ENCODE measurements around the gene LAMTOR2.

Gene LAMTOR2

DNA sequence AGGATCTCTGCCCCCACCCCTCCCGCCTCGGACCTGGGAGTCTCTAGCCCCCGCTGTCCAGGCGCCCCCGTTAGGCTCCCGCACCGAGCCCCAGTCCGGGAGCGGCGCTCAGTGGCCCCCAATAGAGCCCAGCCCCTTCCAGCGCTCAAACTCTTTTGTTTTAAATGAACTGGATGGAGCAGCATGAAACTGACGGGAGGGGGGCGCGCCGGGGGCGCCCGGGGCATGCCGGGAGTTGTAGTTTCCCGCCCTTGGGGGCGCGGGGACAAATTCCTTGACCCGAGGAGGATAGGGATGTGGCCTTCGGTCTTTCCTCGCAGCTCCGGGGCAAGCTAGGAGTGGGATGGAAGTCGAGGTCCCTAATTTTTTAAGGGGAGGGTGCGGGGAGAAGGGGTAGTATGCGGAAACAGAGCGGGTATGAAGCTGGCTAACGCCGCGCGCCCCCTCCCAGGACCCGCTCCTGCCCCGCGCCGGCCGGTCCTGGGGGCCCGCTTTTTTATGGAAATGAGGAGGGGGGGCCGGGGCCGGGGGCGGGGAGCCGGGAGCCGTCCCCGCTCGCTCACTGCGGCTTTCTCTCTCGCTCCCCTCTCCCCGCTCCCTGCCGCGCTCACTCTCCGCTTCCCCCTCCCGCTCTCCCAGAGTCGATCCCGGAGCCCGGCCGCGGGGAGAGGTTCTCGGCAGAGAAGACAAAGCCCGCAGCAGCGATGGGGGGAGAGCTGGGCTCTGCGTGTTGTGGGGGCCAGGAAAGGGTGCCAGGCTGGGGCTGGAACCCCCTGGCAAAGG is 27.9 kb downstream of the LAMTOR2 start, which contains the start of gene MEX3A:
TSS of gene MEX3A (minus strand) at position 157 of the 783 bp plus-strand sequence. CDS start 467 bp downstream, outside the sequence.
- DNase-seq (ENCODE audit: insufficient read length, low spot score), result peak; percentile 97
- TF ChIP-seq, protein P1, sequence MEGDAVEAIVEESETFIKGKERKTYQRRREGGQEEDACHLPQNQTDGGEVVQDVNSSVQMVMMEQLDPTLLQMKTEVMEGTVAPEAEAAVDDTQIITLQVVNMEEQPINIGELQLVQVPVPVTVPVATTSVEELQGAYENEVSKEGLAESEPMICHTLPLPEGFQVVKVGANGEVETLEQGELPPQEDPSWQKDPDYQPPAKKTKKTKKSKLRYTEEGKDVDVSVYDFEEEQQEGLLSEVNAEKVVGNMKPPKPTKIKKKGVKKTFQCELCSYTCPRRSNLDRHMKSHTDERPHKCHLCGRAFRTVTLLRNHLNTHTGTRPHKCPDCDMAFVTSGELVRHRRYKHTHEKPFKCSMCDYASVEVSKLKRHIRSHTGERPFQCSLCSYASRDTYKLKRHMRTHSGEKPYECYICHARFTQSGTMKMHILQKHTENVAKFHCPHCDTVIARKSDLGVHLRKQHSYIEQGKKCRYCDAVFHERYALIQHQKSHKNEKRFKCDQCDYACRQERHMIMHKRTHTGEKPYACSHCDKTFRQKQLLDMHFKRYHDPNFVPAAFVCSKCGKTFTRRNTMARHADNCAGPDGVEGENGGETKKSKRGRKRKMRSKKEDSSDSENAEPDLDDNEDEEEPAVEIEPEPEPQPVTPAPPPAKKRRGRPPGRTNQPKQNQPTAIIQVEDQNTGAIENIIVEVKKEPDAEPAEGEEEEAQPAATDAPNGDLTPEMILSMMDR (IDR thresholded peaks at IDR 0.05; ENCODE audit: insufficient read depth, missing control alignments), result no peak
- FAIRE-seq, result no peak

DNA sequence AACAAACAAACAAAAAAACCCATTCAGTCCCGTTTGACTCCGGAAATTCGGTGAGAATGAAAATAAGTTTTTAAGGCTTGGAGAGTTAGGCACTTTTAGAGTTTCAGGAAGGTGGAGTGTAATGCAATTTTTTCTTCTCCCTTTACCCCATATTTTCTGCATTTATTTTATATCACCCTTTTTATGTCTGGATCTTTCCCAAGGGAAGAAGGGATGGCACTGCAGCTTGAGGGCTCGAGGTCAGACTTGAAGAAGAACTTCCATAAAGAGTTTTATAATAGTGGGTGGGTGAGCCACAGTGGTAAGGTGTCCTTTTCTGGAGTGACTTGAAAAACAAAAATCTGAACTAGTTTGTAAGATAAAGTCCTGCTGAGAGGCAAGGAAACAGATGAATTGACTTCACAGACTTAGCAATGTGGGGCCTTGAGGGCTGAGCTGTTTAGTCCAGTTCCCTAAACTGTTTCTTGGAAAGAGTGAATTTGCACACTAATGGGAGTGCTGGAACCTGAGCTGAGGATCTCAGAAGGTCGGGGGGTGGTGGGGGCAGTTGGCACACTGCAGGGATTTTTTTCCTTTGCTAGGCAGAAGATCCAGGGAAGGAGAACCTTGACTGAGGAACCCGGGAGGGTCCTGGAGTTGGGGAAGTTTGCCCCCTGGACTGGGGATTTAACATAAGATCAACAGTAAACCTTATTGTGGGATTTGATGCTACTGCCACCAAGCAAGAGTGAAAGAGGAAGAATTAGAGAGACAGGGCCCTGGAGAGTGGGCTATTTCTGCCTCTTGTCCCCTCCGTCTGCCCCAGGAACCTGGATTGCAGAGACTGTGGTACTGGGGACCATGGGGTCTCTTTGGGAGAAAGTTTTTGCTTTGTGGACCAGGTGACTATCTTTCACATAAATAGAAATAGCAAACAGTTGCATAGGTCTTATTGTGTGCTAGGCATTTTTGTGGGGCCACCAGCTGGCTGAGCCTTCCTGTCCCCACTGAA is 29.5 kb downstream of the LAMTOR2 start:
- peak; percentile 6 for FAIRE-seq
- no peak for DNase-seq (ENCODE audit: insufficient read length, low spot score)
- TF ChIP-seq, protein P1 (IDR thresholded peaks at IDR 0.05; ENCODE audit: insufficient read depth, missing control alignments), result no peak

DNA sequence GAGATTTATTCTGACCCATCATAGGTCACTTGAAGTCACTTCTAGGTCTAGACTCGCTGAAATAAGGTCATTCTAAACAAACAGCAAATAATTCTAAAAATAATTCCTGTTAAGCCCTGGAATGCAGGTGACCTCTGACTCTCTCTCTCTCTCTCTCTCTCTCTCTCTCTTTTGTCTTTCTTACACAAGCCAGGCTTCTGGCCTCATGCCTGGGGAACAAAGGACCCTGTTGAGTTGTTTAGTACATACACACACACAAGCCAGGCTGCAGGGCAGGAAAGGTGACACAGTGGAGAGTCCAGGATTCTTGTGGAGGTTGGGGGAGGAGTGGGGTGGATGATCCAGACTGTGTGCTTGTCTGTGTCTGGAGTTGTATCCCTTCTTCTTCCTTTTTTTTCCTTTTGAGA is 31.7 kb downstream of the LAMTOR2 start:
- FAIRE-seq (no peak), DNase-seq (ENCODE audit: insufficient read length, low spot score) (no peak)
- TF ChIP-seq, protein P1 (IDR thresholded peaks at IDR 0.05; ENCODE audit: insufficient read depth, missing control alignments), result no peak

DNA sequence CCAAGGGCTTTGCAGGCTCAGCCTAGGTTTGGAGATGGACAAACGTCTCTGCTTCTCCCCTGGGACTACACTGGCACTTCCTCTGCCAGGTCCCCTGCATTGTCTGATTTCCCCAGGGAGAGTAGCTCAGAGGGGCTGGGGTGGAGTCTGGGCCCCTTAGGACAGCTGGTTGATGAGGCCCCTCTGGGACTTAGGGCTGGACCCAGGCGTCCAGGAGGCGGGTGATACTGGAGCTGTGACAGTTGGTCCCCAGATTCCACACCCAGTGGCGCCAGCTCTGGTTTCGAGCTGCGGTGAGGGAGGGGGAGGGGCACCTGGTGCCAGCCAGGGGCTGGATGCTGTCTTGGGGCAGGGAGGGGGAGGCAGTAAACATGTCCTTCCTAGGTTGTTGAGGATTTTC is 35.1 kb downstream of the LAMTOR2 start:
- TF ChIP-seq, protein P1 (IDR thresholded peaks at IDR 0.05; ENCODE audit: insufficient read depth, missing control alignments), result no peak
- DNase-seq (ENCODE audit: insufficient read length, low spot score) (peak; percentile 87), FAIRE-seq (peak; percentile 46)

DNA sequence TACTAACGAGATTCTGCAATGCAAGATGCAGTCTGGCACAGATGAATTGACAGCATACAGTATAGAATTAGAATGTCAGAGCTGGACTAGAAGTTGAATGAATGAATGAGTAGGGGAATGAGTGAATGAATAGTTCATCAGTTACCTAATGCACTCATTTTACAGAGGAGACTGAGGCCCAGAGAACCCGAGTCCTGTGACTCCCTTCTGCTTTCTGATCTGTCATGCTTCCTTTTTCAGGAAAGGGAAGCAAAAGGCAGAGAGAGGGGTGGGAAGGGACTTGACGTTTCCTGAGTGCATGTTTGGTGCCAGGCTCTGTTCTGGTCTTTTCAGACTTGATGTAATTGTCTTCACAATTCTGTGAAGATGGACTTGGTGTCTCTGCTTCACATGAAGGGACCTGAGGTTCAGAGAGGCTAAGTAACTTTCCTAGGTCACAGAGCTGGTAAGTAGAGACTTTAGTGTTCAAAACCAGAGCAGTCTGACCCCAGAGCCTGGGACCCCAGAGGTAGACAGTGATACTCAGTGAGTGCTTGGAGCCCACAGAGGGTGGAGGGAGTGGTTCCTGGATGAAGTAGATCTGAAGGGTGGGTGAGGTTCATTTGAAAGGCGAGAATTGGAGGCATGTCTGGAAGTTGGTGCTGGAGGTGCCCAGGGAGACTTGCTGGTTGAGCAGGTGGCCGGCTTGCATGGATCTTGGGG is 35.7 kb downstream of the LAMTOR2 start:
- FAIRE-seq (peak; percentile 6), DNase-seq (ENCODE audit: insufficient read length, low spot score) (no peak)
- TF ChIP-seq, protein P1 (IDR thresholded peaks at IDR 0.05; ENCODE audit: insufficient read depth, missing control alignments), result no peak

DNA sequence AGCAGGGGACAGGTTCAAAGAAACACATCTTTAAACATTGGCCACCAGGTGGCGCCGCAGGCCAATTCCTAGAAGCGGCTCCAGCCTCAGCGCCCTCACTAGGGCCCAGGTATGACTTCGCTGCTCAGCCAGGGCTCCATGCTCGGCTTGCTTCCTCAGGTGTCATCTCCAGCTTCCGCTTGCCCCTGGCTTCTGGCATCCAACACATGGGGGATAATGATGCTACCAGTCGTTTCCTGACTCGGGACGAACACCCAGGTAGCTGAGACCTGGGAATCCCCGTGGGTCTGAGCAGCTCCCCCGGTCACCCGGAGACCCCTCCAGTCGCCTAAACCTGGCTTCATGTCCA is 36.2 kb downstream of the LAMTOR2 start:
- TF ChIP-seq, protein P1 (IDR thresholded peaks at IDR 0.05; ENCODE audit: insufficient read depth, missing control alignments), result peak; percentile 90
- FAIRE-seq (peak; percentile 85), DNase-seq (ENCODE audit: insufficient read length, low spot score) (peak; percentile 88)

Measured in D721Med (cell line).